Measurements from ENCODE around the gene OR4C45.
"Not testable (repeated sequence)": the region's sequence is repeated elsewhere in the genome, so short reads cannot be mapped to it uniquely, and the experiment has no call there.

OR4C45 gene

GRCh38 chr11:50032574-50032973 lies at the start of gene OR4C45:
TSS of gene OR4C45 (plus strand) at chr11:50032874.
- no peak for DNase-seq

GRCh38 chr11:49995565-49995964 lies 37.1 kb upstream of the OR4C45 start:
- peak; percentile 38 for DNase-seq

- DNase-seq: no peak
These were observed 2.5 kb upstream of the OR4C45 start for GRCh38 chr11:50030193-50030592.

GRCh38 chr11:50036239-50036638 lies 3.6 kb downstream of the OR4C45 start:
- DNase-seq: not testable (repeated sequence)

- DNase-seq: no peak
These were observed 4.6 kb downstream of the OR4C45 start for GRCh38 chr11:50037251-50037650.

- DNase-seq: no peak
These were observed 12.0 kb downstream of the OR4C45 start for GRCh38 chr11:50044647-50045046.

- not testable (repeated sequence) for DNase-seq
These were observed 30.4 kb downstream of the OR4C45 start for GRCh38 chr11:50063056-50063455.

- DNase-seq: no peak
These were observed 37.7 kb downstream of the OR4C45 start for GRCh38 chr11:50070389-50070788.

GRCh38 chr11:50071584-50072225 lies 39.0 kb downstream of the OR4C45 start:
- DNase-seq: no peak

GRCh38 chr11:50072226-50073112 lies 39.8 kb downstream of the OR4C45 start:
- no peak for DNase-seq

- DNase-seq: no peak
These were observed 40.7 kb downstream of the OR4C45 start for GRCh38 chr11:50073113-50074105.

- DNase-seq: no peak
These were observed 41.5 kb downstream of the OR4C45 start for GRCh38 chr11:50074161-50074560.

GRCh38 chr11:50075856-50076255 lies 43.2 kb downstream of the OR4C45 start:
- DNase-seq: no peak

GRCh38 chr11:50077526-50077925 lies 44.9 kb downstream of the OR4C45 start:
- DNase-seq: no peak

GRCh38 chr11:50078001-50078400 lies 45.3 kb downstream of the OR4C45 start:
- DNase-seq: no peak

- not testable (repeated sequence) for DNase-seq
These were observed 46.3 kb downstream of the OR4C45 start for GRCh38 chr11:50078946-50079345.

GRCh38 chr11:50080256-50080655 lies 47.6 kb downstream of the OR4C45 start:
- DNase-seq: no peak

Data from HCEC 1CT (cell line).